Measurements from ENCODE around the gene HSPA9.

DNA sequence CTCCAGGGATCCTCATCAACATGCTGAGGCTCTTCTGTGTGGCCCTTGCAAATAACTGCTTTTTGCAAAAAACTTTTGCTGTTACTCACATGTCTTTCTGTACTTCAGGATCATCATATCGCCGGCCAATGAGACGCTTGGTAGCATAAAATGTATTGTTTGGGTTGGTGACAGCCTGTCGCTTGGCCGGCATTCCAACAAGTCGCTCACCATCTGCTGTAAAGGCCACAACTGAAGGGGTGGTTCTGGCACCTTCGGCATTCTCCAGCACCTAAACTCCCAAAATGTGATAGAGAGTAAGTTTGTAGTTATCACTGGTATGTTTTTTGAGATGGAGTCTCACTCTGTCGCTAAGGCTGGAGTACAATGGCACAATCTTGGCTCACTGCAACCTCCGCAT lies 4.3 kb downstream of the HSPA9 start:
- no peak for TF ChIP-seq POLR2A (IDR thresholded peaks at IDR 0.05; ENCODE audit: low read depth, low read length)
- TF ChIP-seq TAF1 (IDR thresholded peaks at IDR 0.05; ENCODE audit: low read depth, low read length), result no peak
- TF ChIP-seq POLR2AphosphoS5 (IDR thresholded peaks at IDR 0.05; ENCODE audit: low read depth, low read length), result no peak
- no peak for TF ChIP-seq SPI1 (IDR thresholded peaks at IDR 0.05; ENCODE audit: low read depth, low read length)
- TF ChIP-seq PAX5 (IDR thresholded peaks at IDR 0.05; ENCODE audit: insufficient read depth, low read length, severe bottlenecking), result no peak
- TF ChIP-seq POU2F2 (IDR thresholded peaks at IDR 0.05; ENCODE audit: low read depth, low read length), result no peak
